Measurements from ENCODE around the gene HRK.

- TF ChIP-seq GATA3 (IDR thresholded peaks at IDR 0.05; ENCODE audit: low read depth, low read length) (no peak), GATA2 (IDR thresholded peaks at IDR 0.05; ENCODE audit: low read depth, low read length) (no peak)
These were observed 2.4 kb downstream of the HRK start for GRCh38 chr12:116878567-116879508.

Data from SH-SY5Y (cell line).